HG03135 (cell line): ENCODE measurements around the gene CAMK2B.

Source experiments
- ATAC-seq: cut with Tn5 transposase; IDR thresholded peaks from one replicate; pipeline ENCODE4 v1.9.1; 2021; ENCODE audit warnings: mild to moderate bottlenecking, moderate library complexity; ENCODE audit not compliant: unreplicated experiment

CAMK2B gene

GRCh38 chr7:44196450-44196872 is 128.9 kb downstream of the CAMK2B start:
- ATAC-seq = no peak

- no peak for ATAC-seq
Measured at GRCh38 chr7:44195889-44196288, 129.5 kb downstream of the CAMK2B start.

DNA sequence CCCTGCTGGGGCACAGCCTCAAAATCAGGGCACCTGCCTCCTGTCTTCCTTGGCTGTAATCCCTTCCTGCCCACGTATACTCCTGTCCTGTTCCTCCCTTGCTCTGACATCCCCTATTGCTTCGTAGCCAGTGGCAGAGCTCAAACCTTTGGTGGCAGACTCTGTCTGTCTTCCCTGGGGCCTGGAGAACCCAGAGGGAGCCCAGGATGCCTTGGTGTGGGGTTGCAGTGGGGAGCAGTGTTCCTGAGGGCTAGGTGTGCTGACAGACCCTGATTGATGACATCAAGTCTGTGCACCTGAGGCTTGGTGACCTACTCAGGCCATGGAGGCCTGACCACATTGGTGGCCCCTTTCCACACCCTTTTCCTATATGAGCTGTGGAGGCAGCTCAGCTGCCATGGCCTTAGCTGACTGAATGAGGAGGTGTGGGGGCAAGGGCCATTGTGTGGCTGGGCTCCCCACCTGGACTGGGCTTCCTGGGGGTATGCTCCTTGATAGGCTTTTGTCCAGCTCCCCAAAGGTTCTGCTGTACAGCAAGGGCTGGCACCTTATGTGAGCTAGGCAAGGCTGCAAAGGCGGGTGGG is 130.7 kb downstream of the CAMK2B start:
- ATAC-seq = no peak

DNA sequence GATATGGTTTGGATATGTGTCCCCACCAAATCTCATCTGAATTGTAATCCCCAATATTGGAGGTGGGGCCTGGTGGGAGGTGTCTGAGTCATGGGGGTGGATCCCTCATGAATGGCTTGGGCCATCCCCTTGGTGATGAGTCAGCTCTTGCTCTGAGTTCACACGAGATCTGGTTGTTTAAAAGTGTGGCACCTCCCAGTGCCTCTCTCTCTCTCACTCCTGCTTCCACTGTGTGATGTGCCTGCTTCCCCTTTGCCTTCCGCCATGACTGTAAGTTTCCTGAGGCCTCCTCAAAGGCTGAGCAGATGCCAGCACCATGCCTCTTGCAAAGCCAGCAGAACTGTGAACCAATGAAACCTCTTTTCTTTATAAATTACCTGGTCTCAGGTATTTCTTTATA is 131.3 kb downstream of the CAMK2B start:
- no peak for ATAC-seq

DNA sequence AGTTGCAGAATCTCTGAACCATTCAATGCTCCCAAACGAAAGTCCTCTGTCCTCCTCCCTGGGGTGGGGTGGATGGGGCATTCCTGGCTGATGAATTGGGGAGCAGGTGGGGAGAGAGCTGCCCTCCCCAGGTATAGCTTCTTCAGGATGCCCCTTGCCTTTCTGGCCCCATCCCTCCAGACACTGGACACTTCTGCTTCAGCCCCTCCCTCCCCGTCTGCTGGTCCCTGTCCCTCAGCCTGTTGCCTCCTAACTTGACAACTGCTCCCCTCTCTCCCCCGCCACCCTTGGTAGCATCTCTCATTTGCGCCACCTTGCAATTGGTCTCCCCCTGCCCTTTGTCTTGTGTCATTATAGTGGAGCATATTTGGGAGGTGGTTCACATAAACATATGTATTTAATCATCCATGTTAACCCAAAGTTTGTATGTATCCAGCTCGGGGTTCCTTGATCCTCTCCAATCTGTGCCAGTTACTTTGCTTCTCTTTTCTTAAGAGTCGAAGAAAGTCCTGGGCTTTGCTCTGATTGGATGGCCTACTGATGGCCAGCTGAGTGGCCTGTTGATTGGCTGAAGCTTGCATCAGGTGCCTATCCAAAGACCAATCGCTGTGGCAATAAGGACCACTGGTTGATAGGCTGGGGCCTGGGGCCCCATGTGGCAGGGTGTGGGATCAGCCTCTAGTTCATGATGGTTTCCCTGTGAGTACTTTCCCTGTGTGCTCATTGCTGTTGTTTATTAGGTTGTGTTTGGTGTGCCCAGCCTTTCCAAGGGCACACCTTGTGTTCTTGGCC is 132.2 kb downstream of the CAMK2B start:
- no peak for ATAC-seq

DNA sequence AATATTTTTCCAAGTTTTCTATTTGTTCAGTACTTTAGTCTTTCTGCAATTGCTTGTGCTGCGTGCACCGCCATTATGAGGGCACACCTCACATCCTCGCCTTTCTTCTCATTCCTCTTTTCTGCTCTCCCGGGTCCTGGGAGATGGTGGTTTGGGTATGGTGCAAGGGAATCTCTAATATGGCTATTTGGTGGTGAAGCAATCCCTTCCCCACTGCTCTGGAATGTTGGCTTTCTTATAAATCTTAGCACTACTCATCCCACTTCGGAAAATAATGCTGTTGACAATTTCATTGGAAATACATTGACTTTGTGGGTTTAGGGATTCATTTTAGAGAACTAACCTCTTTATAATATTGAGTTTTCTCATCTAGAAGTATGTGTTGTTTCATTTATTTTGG is 134.2 kb downstream of the CAMK2B start:
- ATAC-seq = no peak

GRCh38 chr7:44189993-44190872 is 135.2 kb downstream of the CAMK2B start:
- no peak for ATAC-seq

DNA sequence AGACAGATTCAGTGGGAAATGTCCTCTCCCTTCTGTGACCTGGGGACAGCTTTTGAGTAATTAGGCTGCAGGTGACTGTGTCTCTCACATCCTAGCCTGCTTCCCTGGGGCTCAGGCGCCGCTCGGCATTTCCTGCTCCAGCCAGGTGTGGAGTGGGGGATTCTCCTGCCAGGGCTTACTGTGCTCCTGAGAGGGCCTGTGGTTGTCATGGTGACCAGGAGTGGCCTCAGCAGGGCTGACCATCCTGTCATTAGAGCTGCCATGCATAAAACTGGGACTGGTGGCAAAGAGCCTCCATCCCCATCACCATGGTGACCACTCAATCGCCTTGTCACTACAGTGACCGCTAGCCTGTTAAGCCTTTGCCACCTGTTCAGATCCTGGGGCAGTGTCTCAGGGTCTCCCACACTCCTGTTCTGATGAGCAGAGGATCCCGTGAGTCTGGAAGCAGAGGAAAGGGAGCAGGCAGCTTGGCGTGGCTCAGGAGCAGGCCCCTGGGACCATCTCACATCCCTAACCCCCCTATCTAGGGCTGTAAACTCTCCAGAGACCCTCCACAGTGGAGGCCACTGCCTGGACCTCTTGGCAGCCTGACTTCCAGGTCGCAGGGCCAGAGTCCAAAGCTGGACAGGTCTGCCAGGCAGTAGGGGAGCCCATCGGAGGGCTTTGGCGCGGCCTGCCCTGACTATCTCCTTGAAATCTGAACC is 136.0 kb downstream of the CAMK2B start, which contains the start of gene GCK:
Gene GCK, minus strand, starts transcription at position 154 of the 707 bp plus-strand sequence. CDS start 486 bp downstream, outside the sequence.
- ATAC-seq = no peak

DNA sequence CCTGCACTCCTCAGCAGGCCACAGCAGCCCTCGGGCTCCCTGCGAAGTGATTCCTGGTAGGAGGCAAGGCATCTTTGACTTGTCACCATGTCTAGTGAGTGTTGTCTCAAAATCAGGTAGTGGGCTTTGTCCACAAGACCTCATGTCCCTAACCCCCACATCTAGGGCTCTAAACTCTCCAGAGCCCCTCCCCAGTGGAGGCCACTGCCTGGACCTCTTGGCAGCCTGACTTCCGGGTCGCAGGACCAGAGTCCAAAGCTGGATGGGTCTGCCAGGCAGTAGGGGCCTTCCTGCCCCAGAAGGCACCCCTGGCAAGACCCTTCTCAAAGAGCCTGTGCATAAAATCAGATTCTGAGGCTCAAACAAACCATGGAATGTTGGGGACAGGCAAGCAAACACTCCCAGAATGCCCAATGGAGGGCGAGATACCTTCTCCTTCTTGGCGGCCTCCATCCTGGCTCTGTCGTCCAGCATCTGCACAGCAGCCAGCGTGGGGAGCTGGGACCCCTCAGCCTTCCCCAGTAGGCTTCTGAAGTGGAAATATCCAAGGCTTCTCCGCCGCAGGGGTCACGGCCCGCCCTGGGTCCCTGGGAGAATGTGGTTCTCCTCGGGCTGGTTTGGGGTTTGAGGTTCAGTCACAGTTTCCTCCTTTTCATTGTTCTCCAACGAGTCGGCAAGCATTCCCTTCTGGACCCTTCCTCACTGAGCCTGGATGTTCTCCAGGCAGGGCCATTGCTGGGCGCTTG is 136.7 kb downstream of the CAMK2B start:
- no peak for ATAC-seq

DNA sequence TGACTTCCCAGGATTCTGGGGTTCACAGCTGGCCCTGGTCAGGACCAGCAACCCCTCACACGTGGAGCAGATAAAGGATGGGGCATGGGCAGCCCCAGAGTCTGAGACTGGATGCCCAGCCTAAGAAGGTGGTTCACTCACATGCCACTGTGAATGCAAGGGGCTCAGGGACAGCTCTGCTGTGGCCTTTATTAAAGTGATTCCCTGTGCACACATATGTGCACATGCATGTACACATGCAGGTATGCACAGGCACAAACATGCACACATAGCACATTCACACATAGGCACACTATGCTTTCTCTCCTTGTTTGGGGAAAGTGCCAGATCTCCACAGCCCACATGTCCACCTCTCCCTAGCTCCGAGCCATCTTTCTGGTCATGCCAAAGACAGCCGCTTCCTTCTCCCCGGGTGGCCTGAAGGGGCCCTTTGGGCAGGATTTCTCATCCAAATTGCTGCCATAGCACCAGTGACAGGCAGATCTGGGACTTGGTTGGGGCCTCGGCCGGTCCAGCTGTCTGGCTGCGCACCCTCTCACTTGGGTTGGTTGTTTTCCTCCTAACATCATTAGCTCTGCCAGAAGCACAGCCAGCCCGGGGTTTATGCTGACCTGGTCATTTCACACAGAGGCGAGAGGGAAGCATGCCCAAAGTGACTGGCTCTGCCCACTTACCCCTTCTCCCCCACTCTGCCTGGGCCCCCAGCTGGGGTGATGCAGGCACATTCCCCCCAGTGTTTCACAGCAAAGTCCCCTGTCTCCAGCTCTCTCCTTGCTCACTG is 137.6 kb downstream of the CAMK2B start:
- no peak for ATAC-seq

GRCh38 chr7:44186736-44187135 is 138.7 kb downstream of the CAMK2B start:
- ATAC-seq = no peak

GRCh38 chr7:44185729-44186128 is 139.7 kb downstream of the CAMK2B start:
- ATAC-seq = no peak

DNA sequence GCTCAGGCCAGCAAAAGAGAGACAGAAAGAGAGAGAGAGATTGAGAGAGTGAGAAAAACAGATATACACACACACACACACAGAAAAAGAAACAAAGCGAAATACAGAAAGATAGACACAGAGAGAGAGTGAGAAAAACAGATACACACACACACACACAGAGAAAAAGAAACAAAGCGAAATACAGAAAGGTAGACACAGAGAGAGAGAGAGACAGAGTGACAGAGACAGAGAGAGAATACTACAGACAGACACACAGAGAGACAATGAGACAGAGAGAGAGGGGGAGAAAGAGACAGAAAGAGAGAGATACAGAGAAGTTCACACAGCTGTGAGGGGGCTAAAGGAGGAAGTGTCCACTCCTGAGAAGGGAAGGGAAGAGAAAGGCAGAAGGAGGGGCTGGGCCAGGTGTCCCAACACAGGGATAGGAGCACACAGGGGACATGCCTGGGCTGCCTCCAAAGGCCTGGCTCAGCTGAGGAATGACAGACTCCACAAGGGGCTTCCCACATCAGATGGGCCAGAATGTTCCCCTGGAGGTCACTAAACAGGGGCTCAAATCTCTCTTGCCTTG is 140.4 kb downstream of the CAMK2B start:
- ATAC-seq = no peak

- ATAC-seq = no peak
Measured at GRCh38 chr7:44184206-44184872, 141.1 kb downstream of the CAMK2B start.

DNA sequence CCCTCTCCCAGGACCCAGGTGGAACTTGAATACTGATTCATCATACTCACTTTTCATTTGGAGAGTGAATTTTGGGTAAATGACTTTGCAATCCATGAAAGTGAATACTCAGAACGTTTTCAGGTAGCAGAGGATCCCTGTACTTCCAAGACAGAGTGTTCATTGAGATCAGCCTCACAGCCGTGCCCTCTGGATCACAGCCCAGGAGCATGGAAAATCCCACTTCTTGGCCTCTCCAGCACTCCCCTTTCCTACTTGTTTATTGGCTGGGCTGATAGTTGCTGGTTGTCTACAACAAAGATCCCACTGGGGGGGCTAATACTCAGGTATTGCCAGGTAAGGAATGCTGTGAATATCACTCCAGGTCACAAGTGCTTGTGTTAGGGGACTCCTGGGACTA is 142.0 kb downstream of the CAMK2B start:
- ATAC-seq = no peak

- no peak for ATAC-seq
Measured at GRCh38 chr7:44182827-44183226, 142.6 kb downstream of the CAMK2B start.

- ATAC-seq = no peak
Measured at GRCh38 chr7:44180631-44181030, 144.8 kb downstream of the CAMK2B start.

- ATAC-seq = no peak
Measured at GRCh38 chr7:44177570-44178131, 147.7 kb downstream of the CAMK2B start.
